Endothelial cell of umbilical vein (primary cell): ENCODE data around the gene LTN1. TPM values are rescaled to one million over a fixed set of nuclear protein-coding genes. Genes with fewer than 3 reads are reported as not detected.

ENCODE experiments used
- BruUV-seq: library from RNA; stranded (reverse); fragments of 400-500 nt; replicated peaks from 2 replicates; lab custom pipeline; 2021; lab: Mats Ljungman, UMichigan
- CTCF ChIA-PET: fragments of 300-600, 350-600 bp; sonication (Branson Sonifier 250); formaldehyde crosslinking; loops from one replicate; lab custom pipeline; 2021; ENCODE audit warnings: antibody characterized with exemption, inconsistent platforms; lab: Charles Lee
- POLR2A ChIA-PET: fragments of 300-600, 350-600 bp; sonication (Branson Sonifier 250); formaldehyde crosslinking; loops from one replicate; lab custom pipeline; 2021; ENCODE audit warnings: antibody characterized with exemption, inconsistent platforms; lab: Charles Lee
- DNase-seq: peaks from one replicate; pipeline ENCODE4 v3.0.0-alpha.2; 2011; ENCODE audit warnings: low read depth, low spot score
- FAIRE-seq: peaks from 2 replicates; lab custom pipeline; 2011; peaks lifted over from hg19 to GRCh38; lab: Jason Lieb, UNC
- H2AFZ ChIP-seq: 2 replicates; pipeline ENCODE4 v1.6.0; 2012; ENCODE audit warnings: low read depth, low read length, control low read depth, inconsistent platforms
- H3K27ac ChIP-seq: 2 replicates; pipeline ENCODE4 v1.5.1; 2011; ENCODE audit warnings: low read depth, mild to moderate bottlenecking, control low read depth, low read length, moderate library complexity; ENCODE audit not compliant: insufficient read depth
- H3K27me3 ChIP-seq, 2 experiments: 2 replicates each; pipeline versions ENCODE4 v1.6.0 to v1.6.1; 2011; ENCODE audit warnings: low read length in 2 of 2, mixed read lengths in 1 of 2; ENCODE audit not compliant: control insufficient read depth in 2 of 2, insufficient read depth in 2 of 2
- H3K36me3 ChIP-seq, 2 experiments: 2 replicates in 1 of 2; 3 replicates in 1 of 2; pipeline ENCODE4 v1.5.1; 2011; ENCODE audit warnings: low read length in 2 of 2, mild to moderate bottlenecking in 1 of 2, moderate library complexity in 1 of 2; ENCODE audit not compliant: control insufficient read depth in 2 of 2, insufficient read depth in 2 of 2; ENCODE audit errors: extremely low read depth in 1 of 2
- H3K4me1 ChIP-seq: 3 replicates; pipeline ENCODE4 v1.5.1; 2011; ENCODE audit warnings: mild to moderate bottlenecking, low read length; ENCODE audit not compliant: control insufficient read depth, insufficient read depth; ENCODE audit errors: extremely low read depth
- H3K4me2 ChIP-seq: 2 replicates; pipeline ENCODE4 v1.6.1; 2011; ENCODE audit warnings: low read length, control low read depth, mixed read lengths; ENCODE audit not compliant: insufficient read depth
- H3K4me3 ChIP-seq, 3 experiments: fragments of 200-600 bp in 1 of 3; sonication (generic), shearing (Covaris generic) in 1 of 3; replicated peaks in 1 of 3; 2 replicates each; pipeline ENCODE4 v1.5.1; 2011 to 2016; ENCODE audit warnings: control low read depth in 3 of 3, low read length in 3 of 3, mild to moderate bottlenecking in 2 of 3, inconsistent platforms in 1 of 3, low read depth in 1 of 3, moderate library complexity in 1 of 3; ENCODE audit not compliant: insufficient read depth in 1 of 3
- H3K79me2 ChIP-seq: 2 replicates; pipeline ENCODE4 v1.6.0; 2012; ENCODE audit warnings: low read length, inconsistent platforms; ENCODE audit not compliant: control insufficient read depth, insufficient read depth
- H3K9ac ChIP-seq: replicated peaks from 2 replicates; pipeline ENCODE3; 2011; ENCODE audit warnings: low read length, control low read depth; ENCODE audit not compliant: insufficient read depth; ENCODE audit errors: extremely low read depth
- H3K9me1 ChIP-seq: replicated peaks from 3 replicates; pipeline ENCODE4 v1.6.0; 2011; ENCODE audit warnings: mild to moderate bottlenecking, low read length; ENCODE audit not compliant: control insufficient read depth, insufficient read depth; ENCODE audit errors: extremely low read depth
- H3K9me3 ChIP-seq: replicated peaks from 2 replicates; pipeline ENCODE4 v1.5.1; 2012; ENCODE audit warnings: low read length, inconsistent platforms; ENCODE audit not compliant: control insufficient read depth, insufficient read depth
- H4K20me1 ChIP-seq: replicated peaks from 2 replicates; pipeline ENCODE3; 2011; ENCODE audit warnings: mild to moderate bottlenecking, low read length; ENCODE audit not compliant: control insufficient read depth, insufficient read depth; ENCODE audit errors: extremely low read depth
- CTCF ChIP-seq, 2 donors: IDR thresholded peaks; 1 replicate in 1 of 2; 2 replicates in 1 of 2; pipeline ENCODE4 v1.5.1; 2011; ENCODE audit warnings: low read length in 2 of 2, mild to moderate bottlenecking in 2 of 2, moderate library complexity in 2 of 2, control low read depth in 1 of 2, inconsistent platforms in 1 of 2, low read depth in 1 of 2; ENCODE audit not compliant: insufficient read depth in 1 of 2; ENCODE audit errors: extremely low read depth in 1 of 2
- EZH2 ChIP-seq: IDR thresholded peaks from 2 replicates; pipeline ENCODE4 v1.6.1; 2012; ENCODE audit warnings: borderline replicate concordance, low read depth, mild to moderate bottlenecking, moderate library complexity, low read length, inconsistent platforms; ENCODE audit not compliant: severe bottlenecking
- FOS ChIP-seq: IDR thresholded peaks from 2 replicates; pipeline ENCODE4 v1.6.1; 2011; ENCODE audit warnings: mild to moderate bottlenecking, low read length, moderate library complexity, borderline replicate concordance; ENCODE audit not compliant: insufficient read depth
- GATA2 ChIP-seq: IDR thresholded peaks from 2 replicates; pipeline ENCODE4 v1.7.0; 2011; ENCODE audit warnings: low read depth, mild to moderate bottlenecking, moderate library complexity, mixed read lengths, low read length; ENCODE audit not compliant: insufficient read length, insufficient read depth
- JUN ChIP-seq: IDR thresholded peaks from 2 replicates; pipeline ENCODE4 v1.6.1; 2011; ENCODE audit warnings: borderline replicate concordance, low read depth; ENCODE audit not compliant: insufficient read length, insufficient read depth
- MAX ChIP-seq: IDR thresholded peaks from 2 replicates; pipeline ENCODE4 v1.6.1; 2011; ENCODE audit not compliant: insufficient read depth, insufficient read length
- MYC ChIP-seq: IDR thresholded peaks from one replicate; pipeline ENCODE4 v1.6.1; 2011; ENCODE audit warnings: mild to moderate bottlenecking, low read depth, low read length
- POLR2A ChIP-seq: IDR thresholded peaks from 2 replicates; pipeline ENCODE4 v1.6.1; 2012; ENCODE audit warnings: low read depth, mild to moderate bottlenecking, control low read depth, low read length
- POLR2AphosphoS5 ChIP-seq: IDR thresholded peaks from 2 replicates; pipeline ENCODE4 v1.6.1; 2012; ENCODE audit warnings: low read depth, mild to moderate bottlenecking, control low read depth, low read length, moderate library complexity; ENCODE audit not compliant: insufficient read depth
- dilution Hi-C: fragments of 300-500 bp; cut with MboI; formaldehyde crosslinking; loops from one replicate; pipeline ENCODE4 v1.15.0; 2019; ENCODE audit warnings: low sequenced_read_pairs; ENCODE audit not compliant: extremely low pct_ligation_motif_present
- intact Hi-C: fragments of 100-400 bp; cut with micrococcal nuclease; formaldehyde crosslinking; loops from one replicate; pipeline ENCODE4 v1.10.0; 2022
- polyA plus RNA-seq, 4 experiments: library from polyadenylated mRNA; depleted of rRNA in 3 of 4; stranded (reverse) in 3 of 4; unstranded in 1 of 4; fragments of >200 nt; gene quantifications; 2 replicates each; pipeline versions ENCODE4 v1.2.1 to v1.2.3, GENCODE V29; 2011 to 2012; ENCODE audit warnings: missing spikeins in 1 of 4
- total RNA-seq: library from RNA; stranded (reverse); gene quantifications from 2 replicates; pipeline ENCODE4 v1.2.3, GENCODE V29; 2021

The LTN1 gene
- total and polyA plus RNA-seq, 2 donors (not counting 3 experiments of a cell fraction or from before 2014, with no cell fraction given) = 3.8 to 23.0 TPM

GRCh38 chr21:29018540-29018939 lies 25.9 kb upstream of the LTN1 start:
- FAIRE-seq (no peak), DNase-seq (peak; percentile 15)
- H3K9me1 ChIP-seq = no peaks in the 10 kb centered on the region
- BruUV-seq = no TSS peak
- H3K4me2 ChIP-seq = peak overlapping the region; percentile 98
- peak overlapping the region; percentile 92 for H2AFZ ChIP-seq
- H3K79me2 ChIP-seq = peaks cover 14% of the 10 kb centered on the region
- H3K9ac ChIP-seq = peak overlapping the region; percentile 85
- intact Hi-C loops (no loop called here), dilution Hi-C loops (no loop called here)
- TF ChIP-seq EZH2 (no peak), MAX (no peak), POLR2A (no peak), CTCF (IDR thresholded peaks at IDR 0.05; ENCODE audit: extremely low read depth in 1 of 2, insufficient read depth in 1 of 2, low read depth in 1 of 2, low read length in 2 of 2) (no peak)
- peak overlapping the region; percentile 78 for H3K27ac ChIP-seq
- H4K20me1 ChIP-seq = no peaks in the 10 kb centered on the region
- peaks cover 11% of the 10 kb centered on the region for H3K4me1 ChIP-seq
- POLR2A ChIA-PET = interaction anchor here (0.9 to 1.5 kb wide), 3 partner anchors 16 to 19 kb away, joined by 3 to 6 read pairs (median 3); no protein-coding TSS in a partner anchor
- H3K27me3 ChIP-seq = no peaks in the 10 kb centered on the region
- peak overlapping the region; percentile 33 to 96 (median 87) for H3K4me3 ChIP-seq
- peaks cover 0 to 2% of the 10 kb centered on the region in 2 experiments for H3K36me3 ChIP-seq
- CTCF ChIA-PET = interaction anchor here (1.0 kb wide), 1 partner anchor 16 kb away, joined by 7 read pairs; no protein-coding TSS in a partner anchor
- no peaks in the 10 kb centered on the region for H3K9me3 ChIP-seq

GRCh38 chr21:29017639-29018237 lies 25.1 kb upstream of the LTN1 start:
- H3K36me3 ChIP-seq = peaks cover 0 to 2% of the 10 kb centered on the region in 2 experiments
- H3K27me3 ChIP-seq = no peaks in the 10 kb centered on the region
- H3K9ac ChIP-seq = peak overlapping the region; percentile 85
- no peaks in the 10 kb centered on the region for H4K20me1 ChIP-seq
- DNase-seq (peak; percentile 82), FAIRE-seq (peak; percentile 63)
- ChIA-PET POLR2A (interaction anchor here (1.5 kb wide), 1 partner anchor 15 kb away, joined by 6 read pairs; no protein-coding TSS in a partner anchor), CTCF (no interaction called here)
- peaks cover 11% of the 10 kb centered on the region for H3K4me1 ChIP-seq
- no peaks in the 10 kb centered on the region for H3K9me1 ChIP-seq
- BruUV-seq = no TSS peak
- intact Hi-C loops = no loop called here
- peak overlapping the region; percentile 98 for H3K4me2 ChIP-seq
- H3K79me2 ChIP-seq = peaks cover 14% of the 10 kb centered on the region
- H3K9me3 ChIP-seq = no peaks in the 10 kb centered on the region
- H3K4me3 ChIP-seq = peak overlapping the region in 2 of 3 experiments; percentile 87 to 96
- H2AFZ ChIP-seq = peak overlapping the region; percentile 11
- TF ChIP-seq EZH2 (no peak), MAX (no peak), CTCF (IDR thresholded peaks at IDR 0.05; ENCODE audit: extremely low read depth in 1 of 2, insufficient read depth in 1 of 2, low read depth in 1 of 2, low read length in 2 of 2) (no peak), MYC (no peak), JUN (no peak), GATA2 (no peak), POLR2A (no peak), FOS (no peak), POLR2AphosphoS5 (no peak)
- H3K27ac ChIP-seq = peak overlapping the region; percentile 15
- dilution Hi-C loops = no loop called here
